ENCODE results near the gene SMC3. TPM values are rescaled to one million over a fixed set of nuclear protein-coding genes. Genes with fewer than 3 reads are reported as not detected.

Gene SMC3
- total RNA-seq, 2 experiments from 2014 or later, result 69.7 to 71.2 TPM

- Mint-ChIP-seq H3K36me3 (ENCODE audit: low read depth) (no peaks in the 10 kb centered on the region), H3K4me3 (no peak overlapping the region), H3K4me1 (ENCODE audit: low read depth) (peaks cover 8% of the 10 kb centered on the region), H3K27me3 (peaks cover 10% of the 10 kb centered on the region), H3K27ac (no peak overlapping the region), H3K9me3 (no peaks in the 10 kb centered on the region)
- no peak for TF ChIP-seq CTCF (IDR thresholded peaks at IDR 0.05)
- POLR2A ChIA-PET, result interaction anchor here (1.0 to 1.2 kb wide), 2 partner anchors 8 to 9 kb away, joined by 4 read pairs; partner anchors contain the start of gene SMC3
- intact Hi-C loops (cut with micrococcal nuclease), result no loop called here
- DNase-seq (no peak), ATAC-seq (no peak)
- CTCF ChIA-PET, result interaction anchor here (0.8 to 2.6 kb wide), 9 partner anchors 9 to 251 kb away, joined by 3 to 9 read pairs (median 4); no protein-coding TSS in a partner anchor
Observed at GRCh38 chr10:110558041-110558440, 9.5 kb upstream of the SMC3 start.

- Mint-ChIP-seq H3K27me3 (peaks cover 26% of the 10 kb centered on the region), H3K4me3 (no peak overlapping the region), H3K4me1 (ENCODE audit: low read depth) (peaks cover 8% of the 10 kb centered on the region), H3K36me3 (ENCODE audit: low read depth) (no peaks in the 10 kb centered on the region), H3K9me3 (no peaks in the 10 kb centered on the region), H3K27ac (no peak overlapping the region)
- ATAC-seq (no peak), DNase-seq (no peak)
- TF ChIP-seq CTCF (IDR thresholded peaks at IDR 0.05), result no peak
- intact Hi-C loops (cut with micrococcal nuclease), result no loop called here
- ChIA-PET POLR2A (interaction anchor here (1.3 kb wide), 1 partner anchor 59 kb away, joined by 3 read pairs; no protein-coding TSS in a partner anchor), CTCF (interaction anchor here (1.0 to 2.6 kb wide), 6 partner anchors 11 to 253 kb away, joined by 3 to 9 read pairs (median 4); no protein-coding TSS in a partner anchor)
Observed at GRCh38 chr10:110560012-110560411, 7.5 kb upstream of the SMC3 start.

GRCh38 chr10:110561292-110561691, 6.2 kb upstream of the SMC3 start:
- intact Hi-C loops (cut with micrococcal nuclease), result no loop called here
- H3K4me3 Mint-ChIP-seq, result no peak overlapping the region
- ChIA-PET POLR2A (no interaction called here), CTCF (interaction anchor here (0.8 to 4.0 kb wide), 7 partner anchors 15 to 255 kb away, joined by 3 to 15 read pairs (median 3); no protein-coding TSS in a partner anchor)
- H3K36me3 Mint-ChIP-seq (ENCODE audit: low read depth), result no peaks in the 10 kb centered on the region
- no peaks in the 10 kb centered on the region for H3K9me3 Mint-ChIP-seq
- ATAC-seq (no peak), DNase-seq (no peak)
- no peak for TF ChIP-seq CTCF (IDR thresholded peaks at IDR 0.05)
- H3K4me1 Mint-ChIP-seq (ENCODE audit: low read depth), result peaks cover 8% of the 10 kb centered on the region
- H3K27ac Mint-ChIP-seq, result no peak overlapping the region
- H3K27me3 Mint-ChIP-seq, result peaks cover 26% of the 10 kb centered on the region

GRCh38 chr10:110562348-110562747, 5.1 kb upstream of the SMC3 start:
- intact Hi-C loops (cut with micrococcal nuclease), result no loop called here
- DNase-seq (no peak), ATAC-seq (no peak)
- ChIA-PET CTCF (interaction anchor here (1.0 to 4.0 kb wide), 8 partner anchors 13 to 425 kb away, joined by 3 to 15 read pairs (median 4); no protein-coding TSS in a partner anchor), POLR2A (interaction anchor here (1.5 kb wide), 1 partner anchor 64 kb away, joined by 5 read pairs; no protein-coding TSS in a partner anchor)
- H3K4me3 Mint-ChIP-seq, result no peak overlapping the region
- no peaks in the 10 kb centered on the region for H3K9me3 Mint-ChIP-seq
- peaks cover 26% of the 10 kb centered on the region for H3K27me3 Mint-ChIP-seq
- H3K27ac Mint-ChIP-seq, result no peak overlapping the region
- H3K36me3 Mint-ChIP-seq (ENCODE audit: low read depth), result no peaks in the 10 kb centered on the region
- no peak for TF ChIP-seq CTCF (IDR thresholded peaks at IDR 0.05)
- H3K4me1 Mint-ChIP-seq (ENCODE audit: low read depth), result peaks cover 4% of the 10 kb centered on the region

- intact Hi-C loops (cut with micrococcal nuclease), result no loop called here
- no peak for TF ChIP-seq CTCF (IDR thresholded peaks at IDR 0.05)
- no peaks in the 10 kb centered on the region for H3K36me3 Mint-ChIP-seq (ENCODE audit: low read depth)
Observed at GRCh38 chr10:110563132-110563531, 4.4 kb upstream of the SMC3 start.

More at GRCh38 chr10:110563132-110563531, 4.4 kb upstream of the SMC3 start:
- Mint-ChIP-seq H3K27ac (no peak overlapping the region), H3K4me1 (ENCODE audit: low read depth) (peaks cover 3% of the 10 kb centered on the region), H3K27me3 (peaks cover 26% of the 10 kb centered on the region), H3K9me3 (no peaks in the 10 kb centered on the region), H3K4me3 (no peak overlapping the region)
- no peak for DNase-seq
- ChIA-PET CTCF (interaction anchor here (1.0 to 4.0 kb wide), 5 partner anchors 14 to 426 kb away, joined by 3 to 15 read pairs (median 5); no protein-coding TSS in a partner anchor), POLR2A (interaction anchor here (1.5 kb wide), 1 partner anchor 65 kb away, joined by 5 read pairs; no protein-coding TSS in a partner anchor)
- ATAC-seq, result no peak
